ENCODE results near the gene CAPN3.

- TF ChIP-seq CTCF (IDR thresholded peaks at IDR 0.05) (no peak), POLR2A (IDR thresholded peaks at IDR 0.05) (no peak)
Observed at GRCh38 chr15:42375252-42375651, 16.0 kb downstream of the CAPN3 start.
